HT1080 (cell line): ENCODE results near the gene PSMB11. TPM values are rescaled to one million over a fixed set of nuclear protein-coding genes. Genes with fewer than 3 reads are reported as not detected.
"Not testable (repeated sequence)": the region's sequence is repeated elsewhere in the genome, so short reads cannot be mapped to it uniquely, and the experiment has no call there.

Source experiments
- DNase-seq: peaks from one replicate; pipeline ENCODE4 v3.0.0-alpha.2; 2015; ENCODE audit warnings: low read depth
- total RNA-seq: library from RNA; depleted of rRNA; stranded (reverse); fragments of >200 nt; shearing (Covaris generic); gene quantifications from 2 replicates; pipeline ENCODE4 v1.2.3, GENCODE V29; 2014

The PSMB11 gene
- total RNA-seq, 1 experiment from 2014 or later, result not detected

DNA sequence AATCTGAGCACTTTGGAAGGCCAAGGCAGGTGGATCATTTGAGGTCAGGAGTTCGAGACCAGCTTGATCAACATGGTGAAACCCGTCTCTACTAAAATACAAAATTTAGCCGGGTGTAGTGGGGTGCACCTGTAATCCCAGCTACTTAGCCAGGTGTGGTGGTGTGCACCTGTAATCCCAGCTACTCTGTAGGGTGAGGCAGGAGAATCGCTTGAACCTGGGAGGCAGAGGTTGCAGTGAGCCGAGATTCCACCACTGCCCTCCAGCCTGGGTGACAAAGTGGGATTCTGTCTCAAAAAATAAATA, 28.3 kb upstream of the PSMB11 start:
- DNase-seq, result not testable (repeated sequence)

DNA sequence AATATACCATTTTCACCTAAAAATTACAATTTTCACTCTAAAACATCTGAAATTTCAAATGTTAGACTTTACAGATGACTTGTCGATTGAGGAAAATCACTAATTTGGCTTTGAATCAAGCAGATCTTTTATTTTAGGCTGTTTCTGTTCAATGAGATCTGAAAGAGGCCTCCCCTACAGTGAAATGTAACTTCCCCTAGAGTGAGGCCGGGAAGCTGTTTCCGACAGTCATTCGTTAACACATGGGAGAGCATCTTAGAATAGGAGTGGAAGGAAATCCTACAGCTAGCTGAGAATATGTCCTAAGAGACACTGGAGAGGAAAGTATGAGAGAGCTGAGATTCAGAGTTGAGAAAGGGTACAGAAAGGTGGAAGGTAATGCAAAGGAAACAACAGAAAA, 26.4 kb upstream of the PSMB11 start:
- no peak for DNase-seq

DNA sequence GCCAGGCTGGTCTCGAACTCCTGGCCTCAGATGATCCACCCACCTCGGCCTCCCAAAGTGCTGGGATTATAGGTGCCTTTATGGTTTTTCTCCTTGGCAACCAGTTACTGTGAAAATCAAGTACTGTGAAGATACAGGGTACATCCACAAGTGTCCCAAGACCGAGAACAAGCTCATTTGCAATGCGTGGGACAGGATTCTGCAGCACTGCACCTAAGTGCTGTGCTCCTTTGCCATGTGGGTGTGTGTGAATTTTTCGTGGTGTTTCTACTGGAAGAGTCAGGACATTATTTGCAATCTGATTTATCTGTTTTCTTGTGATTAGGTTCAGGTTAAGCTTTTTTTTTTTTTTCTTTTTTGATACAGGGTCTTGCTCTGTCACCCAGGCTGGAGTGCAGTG, 24.9 kb upstream of the PSMB11 start:
- DNase-seq, result no peak

DNA sequence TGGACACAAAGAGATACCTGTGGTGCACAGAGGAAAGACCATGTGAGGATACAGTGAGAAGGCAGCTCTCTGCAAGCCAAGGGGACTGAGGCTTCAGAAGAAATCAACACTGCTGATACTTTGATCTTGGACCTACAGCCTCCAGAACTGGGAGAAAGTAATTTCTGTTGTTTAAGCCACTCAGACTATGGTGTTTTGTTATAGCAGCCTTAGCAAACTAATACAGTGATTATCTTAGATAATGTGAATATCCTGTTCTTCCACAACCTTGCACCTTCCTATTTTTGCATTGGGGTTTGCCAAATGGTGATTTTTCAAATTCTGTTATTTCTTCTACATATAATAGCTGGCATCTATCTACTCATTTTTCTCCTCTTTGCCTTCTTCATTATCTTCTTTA, 23.9 kb upstream of the PSMB11 start:
- DNase-seq, result no peak

DNA sequence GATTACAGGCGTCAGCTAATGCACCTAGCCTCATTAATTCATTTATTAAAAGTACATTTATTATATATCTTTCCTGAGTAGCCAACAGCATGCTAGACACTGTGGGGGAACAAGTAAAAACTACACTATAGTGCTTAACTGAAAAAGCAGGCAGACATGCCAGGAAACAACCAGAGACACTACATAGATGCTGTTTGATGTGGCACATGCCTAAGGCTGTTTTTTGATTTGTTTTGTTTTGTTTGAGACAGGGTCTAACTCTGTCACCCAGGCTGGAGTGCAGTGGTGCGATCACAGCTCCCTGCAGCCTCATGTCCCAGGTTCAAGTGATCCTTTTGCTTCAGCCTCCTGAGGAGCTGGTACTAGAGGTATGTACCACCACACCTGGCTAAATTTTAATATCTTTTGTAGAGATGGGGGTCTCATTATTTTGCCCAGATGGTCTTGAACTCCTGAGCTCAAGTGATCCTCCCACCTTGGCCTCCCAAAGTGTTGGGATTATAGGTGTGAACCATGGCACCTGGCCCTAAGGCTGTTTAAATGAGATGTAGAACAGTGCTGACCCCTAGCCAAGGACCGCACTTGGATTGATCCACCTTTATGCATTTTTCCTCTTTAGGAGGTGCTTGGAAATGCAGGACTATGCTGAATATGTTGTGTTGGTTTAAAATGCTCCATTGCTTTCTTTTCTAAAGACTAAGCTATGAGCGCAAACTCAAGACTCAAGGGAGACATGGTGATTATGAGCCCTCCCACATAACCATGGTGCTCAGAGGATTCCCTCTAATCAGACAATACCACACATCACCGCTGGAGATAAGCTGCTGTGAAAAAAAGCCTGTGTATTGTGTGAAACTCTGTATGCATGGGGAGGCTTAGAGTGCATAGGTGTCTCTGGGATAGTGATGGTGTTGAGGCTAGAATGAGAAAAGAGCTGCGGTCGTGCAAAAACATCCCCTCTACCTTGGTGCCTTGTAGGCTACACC, 21.6 kb upstream of the PSMB11 start:
- DNase-seq, result no peak

DNA sequence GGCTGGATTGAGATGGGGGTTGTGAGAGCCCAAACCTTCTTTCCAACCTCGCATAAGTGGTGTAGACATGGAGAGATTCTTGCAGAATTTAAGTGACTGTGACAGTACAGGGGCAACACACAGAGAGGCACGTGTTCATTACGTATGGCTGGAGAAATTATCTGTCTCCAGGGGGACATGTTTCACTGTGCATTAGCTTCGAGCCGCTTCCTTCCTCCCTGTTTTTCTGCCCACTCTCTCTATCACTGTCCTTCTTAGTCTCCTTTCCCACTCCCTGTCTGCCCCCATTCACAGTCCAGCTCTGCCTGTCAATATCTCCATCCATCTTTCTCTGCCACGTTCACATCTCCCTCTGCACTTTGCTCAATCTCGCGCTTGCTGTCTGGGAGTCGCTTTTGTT, 20.6 kb upstream of the PSMB11 start:
- DNase-seq, result no peak

DNA sequence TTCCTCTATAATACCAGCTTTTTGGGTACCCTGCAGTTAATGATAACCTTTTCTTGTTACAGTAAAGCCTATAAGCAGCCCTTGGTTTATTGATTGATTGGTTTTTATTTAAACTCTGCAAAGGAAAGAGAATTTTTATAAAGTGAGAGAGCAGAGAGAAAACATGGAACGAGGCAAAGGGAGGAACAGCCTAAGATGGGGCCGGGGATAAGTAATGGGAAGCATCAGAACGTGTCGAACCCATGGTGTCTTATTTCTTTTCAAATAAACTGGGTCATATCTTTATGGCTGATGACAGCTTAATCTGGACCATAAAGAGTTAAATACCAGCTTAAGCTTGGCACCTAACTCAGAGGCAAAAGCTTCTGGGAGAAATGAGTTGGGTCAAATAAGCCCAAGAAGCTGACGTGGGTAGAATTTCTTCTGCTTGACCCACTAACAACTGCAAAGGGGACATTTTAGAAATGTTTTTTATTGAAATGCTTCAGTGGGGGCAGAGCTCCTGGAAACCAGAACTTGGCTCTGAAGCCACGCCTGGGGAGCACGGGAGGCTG, 20.0 kb upstream of the PSMB11 start:
- DNase-seq, result no peak

DNA sequence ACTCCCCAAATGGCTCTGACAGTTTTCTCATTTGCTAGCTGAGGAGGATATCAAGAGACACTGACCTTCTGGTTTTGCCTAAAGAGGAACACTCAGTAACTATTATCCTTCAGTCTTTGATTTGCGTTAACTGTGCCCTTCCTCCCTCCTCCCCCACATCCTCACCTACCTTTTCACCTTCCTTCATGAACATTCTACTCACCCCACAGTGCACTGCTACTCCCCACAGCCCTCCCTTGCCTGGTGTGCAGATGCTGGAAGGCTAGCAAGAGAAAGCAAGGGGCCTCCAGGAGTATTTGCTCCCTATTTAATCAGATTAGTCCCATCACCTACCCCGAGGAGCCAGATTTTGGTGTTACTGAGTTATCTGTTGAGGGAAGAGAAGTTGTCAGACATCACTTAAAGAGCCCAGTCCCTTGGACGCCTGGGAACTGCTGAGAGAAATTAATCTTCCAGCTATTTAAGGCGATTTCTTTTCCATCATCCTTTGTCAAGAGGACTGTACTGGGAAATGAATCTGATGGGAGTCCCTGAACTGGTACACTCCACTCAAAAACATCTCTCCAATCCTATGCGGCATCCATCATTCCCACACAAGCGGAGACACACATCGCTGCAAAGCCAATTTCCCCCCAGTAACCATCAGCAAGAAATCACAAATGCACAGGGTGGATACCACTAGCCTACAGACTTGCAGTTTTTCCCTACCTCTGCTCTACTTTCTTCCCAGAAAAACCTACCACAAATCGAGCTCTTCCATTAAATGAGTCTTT, 18.8 kb upstream of the PSMB11 start:
- no peak for DNase-seq

DNA sequence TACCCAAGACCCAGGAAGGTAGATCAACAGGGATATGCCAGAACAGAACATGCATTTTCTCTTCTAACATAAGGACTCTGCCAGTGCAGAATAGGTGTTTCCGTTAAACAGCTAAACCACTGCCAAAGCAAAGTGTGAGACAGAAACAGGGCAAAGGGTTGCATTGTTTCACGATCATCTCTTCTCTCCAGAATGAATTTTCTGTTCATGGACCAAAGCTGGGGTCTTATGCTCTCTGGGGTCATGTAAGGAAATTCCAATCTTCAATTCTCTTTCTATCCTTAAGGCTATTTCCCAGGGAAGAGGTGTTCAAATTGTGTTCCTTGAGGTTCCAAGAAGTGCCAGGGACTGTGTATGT, 18.2 kb upstream of the PSMB11 start:
- no peak for DNase-seq

DNA sequence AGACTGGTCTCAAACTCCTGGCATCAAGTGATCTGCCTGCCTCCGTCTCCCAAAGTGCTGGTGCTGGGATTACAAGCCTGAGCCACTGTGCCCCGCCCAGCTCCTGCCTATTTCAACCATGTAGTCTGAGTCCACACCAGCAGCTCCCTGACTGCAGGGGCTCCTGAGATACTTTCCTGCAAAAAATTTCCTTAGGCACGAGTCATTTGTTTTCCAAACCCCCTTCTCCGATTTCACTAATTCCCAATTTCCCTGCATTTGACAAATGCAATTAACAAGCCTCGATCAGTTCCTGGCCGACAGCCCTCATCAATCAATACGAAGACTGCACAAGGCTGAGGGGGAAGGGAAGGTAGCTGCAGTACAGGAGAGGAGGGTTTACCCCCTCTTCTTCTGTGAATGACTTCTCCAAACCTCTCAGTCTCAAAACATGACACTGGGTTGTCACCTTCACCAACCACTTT, 17.4 kb upstream of the PSMB11 start:
- DNase-seq, result no peak

DNA sequence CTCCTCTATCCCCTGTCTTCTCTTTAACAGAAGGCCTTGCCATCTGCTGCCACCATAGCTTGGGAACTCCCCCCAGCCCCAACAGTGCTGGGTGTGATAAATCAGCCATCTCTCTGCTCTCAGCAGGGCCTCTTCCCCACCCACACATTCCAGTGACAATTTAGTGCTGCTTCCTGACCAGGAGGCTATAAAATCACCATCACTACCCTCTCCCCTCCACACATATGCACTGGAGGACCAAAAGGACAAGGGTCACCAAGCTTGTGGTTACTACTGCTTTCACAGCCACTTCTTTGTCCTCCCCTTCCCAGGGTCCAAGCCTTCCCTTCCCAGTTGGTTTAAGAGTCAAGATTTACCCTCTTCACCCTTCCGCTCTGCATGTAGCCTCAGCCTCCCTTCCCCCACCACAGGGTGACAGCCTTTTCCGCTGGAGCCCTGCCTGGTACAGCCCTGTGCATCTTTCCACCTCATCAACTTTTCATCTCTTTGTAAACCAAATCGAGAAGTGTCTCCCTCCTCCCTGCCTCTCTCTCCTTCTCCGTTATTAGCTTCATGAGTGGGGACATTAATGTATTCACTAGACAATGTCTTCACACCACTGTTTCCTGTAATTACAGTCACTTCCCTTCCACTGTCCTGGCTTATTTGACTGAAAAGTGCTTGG, 16.7 kb upstream of the PSMB11 start:
- DNase-seq, result no peak

DNA sequence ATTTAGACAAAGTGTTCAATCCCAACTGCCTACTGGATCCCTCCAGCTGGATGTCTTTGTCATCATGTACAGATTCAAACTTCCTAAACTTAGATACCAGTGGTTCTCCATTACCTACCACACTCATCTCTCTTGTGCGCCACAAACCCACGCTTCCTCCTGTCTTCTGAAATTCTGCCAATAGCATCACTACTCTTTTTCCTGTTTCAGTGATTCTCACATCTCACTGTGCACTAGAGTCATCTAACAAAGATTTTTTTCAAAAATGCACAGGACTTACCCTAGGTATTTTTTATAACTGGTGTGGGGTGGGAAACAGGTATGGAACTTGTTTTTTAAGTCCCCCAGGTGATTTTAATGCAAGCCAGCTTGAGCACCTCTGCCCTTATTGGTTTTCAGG, 13.2 kb upstream of the PSMB11 start:
- DNase-seq, result peak; percentile 29

DNA sequence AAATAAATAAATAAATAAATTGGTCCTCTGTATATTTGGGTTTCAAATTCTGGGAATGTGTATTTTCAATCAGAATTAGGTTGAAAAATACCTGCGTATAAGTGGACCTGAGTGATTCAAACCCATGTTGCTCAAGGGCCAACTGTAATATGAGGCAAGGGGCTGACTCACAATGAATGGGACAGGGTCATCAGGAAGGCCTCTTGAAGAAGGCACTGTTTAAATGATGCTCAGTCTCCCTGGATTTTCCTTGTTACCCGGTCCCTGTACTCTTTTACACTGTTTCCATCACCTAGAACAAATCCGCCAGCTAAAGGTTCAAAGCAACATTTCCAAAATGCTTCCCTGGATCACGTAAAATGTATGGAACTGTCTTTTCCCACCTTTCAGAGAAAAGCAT, 11.1 kb upstream of the PSMB11 start:
- DNase-seq, result no peak

DNA sequence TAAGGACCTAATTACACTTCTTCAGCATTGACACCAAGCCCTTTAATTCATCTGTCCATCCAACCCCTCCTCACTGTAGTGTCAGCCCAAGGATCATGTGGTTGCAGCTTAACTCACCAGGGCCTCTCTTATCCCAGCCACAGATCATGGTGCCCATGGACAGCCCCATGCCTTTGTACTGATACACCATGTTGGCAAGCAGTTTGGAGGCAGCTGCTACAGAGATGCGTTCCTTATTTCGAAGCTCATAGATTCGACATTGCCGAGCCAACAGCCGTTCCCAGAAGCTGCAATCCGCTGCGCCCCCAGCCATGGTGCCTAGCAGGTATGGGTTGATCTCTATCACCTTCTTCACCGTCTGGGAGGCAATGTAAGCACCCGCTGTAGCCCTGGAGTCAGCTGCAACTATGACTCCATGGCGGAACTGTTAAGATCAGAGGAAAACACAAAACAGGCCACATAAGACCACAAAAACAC, 8.7 kb upstream of the PSMB11 start:
- DNase-seq, result no peak

DNA sequence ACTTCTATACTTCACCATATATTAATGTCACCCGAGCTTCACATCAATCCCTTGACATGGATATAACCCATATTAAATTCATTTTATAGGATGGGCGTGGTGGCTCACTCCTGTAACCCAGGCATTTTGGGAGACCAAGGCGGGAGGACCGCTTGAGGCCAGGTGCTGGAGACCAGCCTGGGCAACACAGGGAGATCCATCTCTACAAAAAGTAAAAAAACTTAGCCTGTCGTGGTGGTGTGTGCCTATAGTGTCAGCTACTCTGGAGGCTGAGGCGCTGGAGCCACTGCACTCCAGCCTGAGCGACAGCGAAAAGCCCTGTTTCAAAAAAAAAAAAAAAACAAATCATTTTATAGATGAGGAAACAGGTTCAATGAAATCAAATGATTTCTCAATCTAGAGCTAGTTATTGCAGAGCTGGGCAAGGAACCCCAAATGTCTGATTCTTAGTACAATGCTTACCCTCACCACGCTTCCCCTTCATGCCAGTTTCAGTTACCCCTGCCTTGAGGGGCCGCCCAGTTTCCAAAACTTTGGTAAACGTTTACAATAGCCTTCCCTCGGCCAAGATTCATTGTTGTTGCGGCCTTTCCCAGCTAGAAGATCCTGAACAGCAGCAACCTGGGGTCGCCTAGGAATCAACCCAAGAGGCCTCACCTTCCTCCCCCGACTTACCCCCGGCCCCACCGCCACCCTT, 8.1 kb upstream of the PSMB11 start:
- no peak for DNase-seq

DNA sequence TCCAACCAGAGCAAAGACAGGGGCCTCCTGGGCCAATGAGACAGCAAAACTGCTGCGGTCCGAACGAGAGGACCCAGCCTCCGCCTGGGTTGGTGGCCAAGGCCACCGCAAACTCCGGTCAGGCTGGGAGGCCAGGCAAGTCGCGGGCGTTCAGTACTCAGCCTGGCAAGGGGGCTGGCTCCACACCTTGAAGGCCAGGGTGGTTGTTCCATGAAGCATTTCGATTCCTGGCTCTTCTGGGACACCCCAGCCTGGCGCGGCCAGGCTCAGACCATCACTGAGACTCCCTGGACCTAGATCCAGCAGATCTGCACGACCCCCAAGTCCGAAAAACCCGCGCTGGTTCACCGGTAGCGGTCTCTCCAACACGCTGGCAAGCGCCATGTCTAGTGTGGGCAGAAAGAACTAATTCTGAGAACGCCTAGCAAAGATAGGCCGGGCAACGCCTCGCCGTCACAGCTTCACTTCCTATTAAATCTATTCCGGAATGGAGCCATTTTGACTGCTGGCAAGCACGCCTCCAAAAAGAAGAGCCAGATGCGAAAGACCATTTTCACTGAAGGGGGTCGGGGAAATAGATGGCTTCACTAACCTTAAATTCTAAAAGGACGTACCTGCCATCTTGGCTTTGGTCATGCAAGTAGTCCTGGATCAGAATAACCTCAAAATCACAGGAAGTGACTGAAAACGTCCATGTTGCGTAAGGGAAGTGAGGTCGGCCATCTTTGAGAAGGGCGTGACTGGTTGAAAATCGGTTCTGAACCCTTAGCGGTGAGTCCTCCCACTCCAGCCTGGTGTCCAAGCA, 7.3 kb upstream of the PSMB11 start, which contains the start of gene PSMB5:
PSMB5 (minus strand) TSS at position 403 of the 805 bp plus-strand sequence; CDS start at position 384, 19 bp downstream.
- peak; percentile 94 for DNase-seq

DNA sequence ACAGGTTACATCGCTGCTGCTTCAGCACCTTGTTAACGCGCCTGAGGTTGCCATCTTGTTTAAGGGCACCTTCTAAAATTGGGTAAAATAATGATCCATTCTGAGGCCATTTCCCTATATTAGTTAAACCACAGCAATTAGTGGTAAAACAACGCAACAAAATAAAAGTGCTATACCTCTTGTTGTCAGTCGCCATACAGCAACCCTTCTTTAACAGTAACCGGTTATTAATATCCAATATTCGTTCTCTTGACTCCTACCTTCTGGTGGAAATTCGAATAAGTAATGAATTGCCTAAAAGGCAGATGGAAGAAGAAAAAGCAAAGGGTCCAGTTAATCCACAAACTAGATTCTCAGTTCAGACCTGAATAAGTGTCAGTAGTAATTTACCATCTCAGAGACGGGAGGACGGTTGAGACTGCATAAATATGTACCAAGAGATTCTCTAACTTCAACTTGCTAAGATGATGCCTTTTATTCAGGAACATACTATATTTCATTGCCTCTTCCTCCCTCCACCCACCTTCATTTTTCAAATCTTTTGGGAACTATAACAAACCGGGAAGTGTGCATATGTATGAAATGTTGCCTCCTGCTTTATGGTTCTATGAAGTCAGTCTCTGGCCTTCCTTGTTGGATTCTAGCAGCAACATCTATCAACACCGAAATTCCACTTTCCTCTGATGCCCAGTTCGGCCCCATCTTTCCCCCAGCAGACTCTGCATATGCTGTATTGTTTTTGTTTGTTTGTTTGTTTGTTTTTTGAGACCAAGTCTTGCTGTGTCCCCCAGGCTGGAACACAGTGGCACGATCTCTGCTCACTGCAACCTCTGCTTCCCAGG, 6.5 kb upstream of the PSMB11 start:
- DNase-seq, result no peak

DNA sequence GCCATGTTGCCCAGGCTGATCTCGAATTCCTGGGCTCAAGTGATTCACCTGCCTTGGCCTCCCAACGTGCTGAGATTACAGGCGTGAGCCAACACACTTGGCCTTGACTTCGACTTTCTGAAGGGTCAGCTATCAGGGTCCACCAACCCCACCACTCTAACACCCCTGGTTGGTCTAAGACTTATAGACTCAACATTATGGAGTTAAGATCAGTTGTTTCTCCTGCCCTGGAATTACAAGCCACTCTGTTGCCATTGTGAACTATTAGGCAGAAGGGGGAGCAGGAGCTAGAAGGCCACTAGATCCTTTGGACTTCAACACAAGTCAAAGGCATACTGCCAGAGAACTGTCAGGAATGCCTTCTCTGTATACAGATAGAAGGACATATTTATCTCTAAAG, 1.9 kb upstream of the PSMB11 start:
- no peak for DNase-seq

DNA sequence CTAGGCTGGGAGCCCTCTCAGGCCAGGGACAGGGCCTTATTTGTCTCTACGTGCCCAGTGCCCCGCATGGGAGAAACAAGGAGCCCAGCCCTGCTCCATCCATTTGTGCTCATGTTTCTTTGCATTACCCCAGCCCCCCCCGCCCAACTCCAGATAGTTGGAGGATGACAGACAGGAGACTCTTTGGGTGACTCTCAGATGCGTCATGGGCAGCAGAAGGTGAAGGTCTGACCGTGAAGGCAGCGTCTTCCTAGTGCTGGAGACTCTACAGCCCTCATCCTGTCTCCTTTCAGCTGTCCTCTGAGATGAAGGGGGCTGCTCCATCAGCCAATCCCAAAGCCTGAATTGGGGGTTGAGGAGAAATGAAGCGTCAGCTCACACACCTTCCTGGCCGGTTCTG, 283 bp upstream of the PSMB11 start:
- DNase-seq, result peak; percentile 82
